Nephron (organoid): Measurements from ENCODE around the gene LAMC2.

Experiments
- H3K27ac Mint-ChIP-seq, 3 experiments: 2 replicates each; pipeline ENCODE4 v1.8.0; 2020; ENCODE audit warnings: mixed read lengths in 3 of 3, mild to moderate bottlenecking in 2 of 3, moderate library complexity in 1 of 3
- H3K27me3 Mint-ChIP-seq: 2 replicates; pipeline ENCODE4 v1.8.0; 2021; ENCODE audit warnings: low read depth, mild to moderate bottlenecking, moderate library complexity, mixed read lengths
- H3K36me3 Mint-ChIP-seq: 2 replicates; pipeline ENCODE4 v1.8.0; 2020; ENCODE audit warnings: low read depth, mixed read lengths
- H3K4me1 Mint-ChIP-seq: 2 replicates; pipeline ENCODE4 v1.8.0; 2020; ENCODE audit warnings: mixed read lengths
- H3K4me3 Mint-ChIP-seq, 3 experiments: 2 replicates each; pipeline ENCODE4 v1.8.0; 2020; ENCODE audit warnings: mild to moderate bottlenecking in 3 of 3, mixed read lengths in 3 of 3, moderate library complexity in 2 of 3
- H3K9me3 Mint-ChIP-seq: 2 replicates; pipeline ENCODE4 v1.8.0; 2020; ENCODE audit warnings: mixed read lengths
- CTCF ChIP-seq, 3 experiments: fragments of 200-600 bp; sonication (generic); IDR thresholded peaks; one replicate each; pipeline ENCODE4 v1.5.0; 2021; ENCODE audit warnings: antibody characterized with exemption in 3 of 3; ENCODE audit not compliant: unreplicated experiment in 3 of 3

LAMC2 gene

GRCh38 chr1:183259924-183260323 is 73.9 kb downstream of the LAMC2 start:
- H3K4me3 Mint-ChIP-seq, result no peak overlapping the region
- H3K27me3 Mint-ChIP-seq, result no peaks in the 10 kb centered on the region
- peaks cover 3% of the 10 kb centered on the region for H3K9me3 Mint-ChIP-seq
- no peak for TF ChIP-seq CTCF (IDR thresholded peaks at IDR 0.05; ENCODE audit: unreplicated experiment in 3 of 3)
- H3K36me3 Mint-ChIP-seq, result peaks cover 3% of the 10 kb centered on the region
- H3K4me1 Mint-ChIP-seq, result peaks cover 5% of the 10 kb centered on the region
- H3K27ac Mint-ChIP-seq, result no peak overlapping the region

- Mint-ChIP-seq H3K27me3 (no peaks in the 10 kb centered on the region), H3K4me3 (no peak overlapping the region), H3K36me3 (no peaks in the 10 kb centered on the region), H3K9me3 (no peaks in the 10 kb centered on the region), H3K4me1 (peaks cover 5% of the 10 kb centered on the region), H3K27ac (peak overlapping the region in 2 of 3 experiments; percentile 9 to 14)
- no peak for TF ChIP-seq CTCF (IDR thresholded peaks at IDR 0.05; ENCODE audit: unreplicated experiment in 3 of 3)
Observed at GRCh38 chr1:183262628-183263200, 76.7 kb downstream of the LAMC2 start.

- no peak for TF ChIP-seq CTCF (IDR thresholded peaks at IDR 0.05; ENCODE audit: unreplicated experiment in 3 of 3)
- Mint-ChIP-seq H3K9me3 (no peaks in the 10 kb centered on the region), H3K27ac (no peak overlapping the region), H3K27me3 (no peaks in the 10 kb centered on the region), H3K4me1 (peaks cover 5% of the 10 kb centered on the region), H3K36me3 (no peaks in the 10 kb centered on the region), H3K4me3 (no peak overlapping the region)
Observed at GRCh38 chr1:183263886-183264602, 78.0 kb downstream of the LAMC2 start.

GRCh38 chr1:183267646-183268431 is 81.8 kb downstream of the LAMC2 start:
- TF ChIP-seq CTCF (IDR thresholded peaks at IDR 0.05; ENCODE audit: unreplicated experiment in 3 of 3), result no peak
- H3K27ac Mint-ChIP-seq, result no peak overlapping the region
- no peaks in the 10 kb centered on the region for H3K27me3 Mint-ChIP-seq
- no peaks in the 10 kb centered on the region for H3K9me3 Mint-ChIP-seq
- H3K4me1 Mint-ChIP-seq, result peaks cover 22% of the 10 kb centered on the region
- no peak overlapping the region for H3K4me3 Mint-ChIP-seq
- H3K36me3 Mint-ChIP-seq, result no peaks in the 10 kb centered on the region

GRCh38 chr1:183270541-183271141 is 84.6 kb downstream of the LAMC2 start:
- peak overlapping the region in 1 of 3 experiments; percentile 30 for H3K4me3 Mint-ChIP-seq
- H3K4me1 Mint-ChIP-seq, result peaks cover 20% of the 10 kb centered on the region
- no peak for TF ChIP-seq CTCF (IDR thresholded peaks at IDR 0.05; ENCODE audit: unreplicated experiment in 3 of 3)
- no peaks in the 10 kb centered on the region for H3K9me3 Mint-ChIP-seq
- no peaks in the 10 kb centered on the region for H3K36me3 Mint-ChIP-seq
- H3K27me3 Mint-ChIP-seq, result peaks cover 6% of the 10 kb centered on the region
- peak overlapping the region; percentile 82 to 91 (median 88) for H3K27ac Mint-ChIP-seq
